H54 (cell line): ENCODE results near the gene PSME2.
A peak's percentile ranks its signal among the peaks of the same experiment; 100 is the strongest.

Experiments
- DNase-seq: peaks from one replicate; pipeline ENCODE4 v3.0.0; 2011; ENCODE audit warnings: low spot score, mixed read lengths; ENCODE audit not compliant: insufficient read length
- FAIRE-seq: peaks from 3 replicates; lab custom pipeline; 2011; peaks lifted over from hg19 to GRCh38; lab: Jason Lieb, UNC
- POLR2A ChIP-seq: IDR thresholded peaks from 2 replicates; pipeline ENCODE4 v1.6.1; 2011; ENCODE audit warnings: low read depth, mild to moderate bottlenecking, low read length

The PSME2 gene

DNA sequence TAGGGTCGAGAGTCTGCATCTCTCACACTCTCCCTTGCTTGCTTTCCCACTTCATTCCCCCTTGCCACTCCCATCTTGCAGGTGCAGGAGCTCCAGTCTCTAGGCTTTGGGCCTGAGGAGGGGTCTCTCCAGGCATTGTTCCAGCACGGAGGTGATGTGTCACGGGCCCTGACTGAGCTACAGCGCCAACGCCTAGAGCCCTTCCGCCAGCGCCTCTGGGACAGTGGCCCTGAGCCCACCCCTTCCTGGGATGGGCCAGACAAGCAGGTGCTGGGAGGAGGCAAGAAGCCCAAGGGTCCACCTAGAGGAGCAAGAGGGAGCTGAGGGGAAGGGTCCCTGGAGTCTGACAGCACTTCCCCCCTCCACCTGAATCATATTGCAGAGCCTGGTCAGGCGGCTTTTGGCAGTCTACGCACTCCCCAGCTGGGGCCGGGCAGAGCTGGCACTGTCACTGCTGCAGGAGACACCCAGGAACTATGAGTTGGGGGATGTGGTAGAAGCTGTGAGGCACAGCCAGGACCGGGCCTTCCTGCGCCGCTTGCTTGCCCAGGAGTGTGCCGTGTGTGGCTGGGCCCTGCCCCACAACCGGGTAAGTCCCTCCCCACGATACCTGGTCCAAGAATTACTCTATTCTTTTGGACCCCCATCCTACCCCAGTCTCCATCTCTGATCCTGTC, 5.1 kb upstream of the PSME2 start:
- no peak for TF ChIP-seq POLR2A
- FAIRE-seq, result no peak

DNA sequence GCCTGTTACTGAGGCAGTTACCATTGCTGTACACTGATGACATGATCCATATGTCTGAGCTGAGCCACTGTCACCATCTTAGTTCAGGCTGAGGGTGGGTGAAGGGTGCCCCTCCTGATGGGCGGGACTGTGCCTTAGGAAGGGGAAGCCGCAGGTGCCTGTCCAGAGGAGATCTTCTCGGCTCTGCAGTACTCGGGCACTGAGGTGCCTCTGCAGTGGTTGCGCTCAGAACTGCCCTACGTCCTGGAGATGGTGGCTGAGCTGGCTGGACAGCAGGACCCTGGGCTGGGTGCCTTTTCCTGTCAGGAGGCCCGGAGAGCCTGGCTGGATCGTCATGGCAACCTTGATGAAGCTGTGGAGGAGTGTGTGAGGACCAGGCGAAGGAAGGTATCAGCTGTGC, 4.6 kb upstream of the PSME2 start:
- FAIRE-seq, result no peak
- TF ChIP-seq POLR2A, result no peak

More for the DNA sequence above, 5.1 kb upstream of the PSME2 start:
- no peak for DNase-seq

DNA sequence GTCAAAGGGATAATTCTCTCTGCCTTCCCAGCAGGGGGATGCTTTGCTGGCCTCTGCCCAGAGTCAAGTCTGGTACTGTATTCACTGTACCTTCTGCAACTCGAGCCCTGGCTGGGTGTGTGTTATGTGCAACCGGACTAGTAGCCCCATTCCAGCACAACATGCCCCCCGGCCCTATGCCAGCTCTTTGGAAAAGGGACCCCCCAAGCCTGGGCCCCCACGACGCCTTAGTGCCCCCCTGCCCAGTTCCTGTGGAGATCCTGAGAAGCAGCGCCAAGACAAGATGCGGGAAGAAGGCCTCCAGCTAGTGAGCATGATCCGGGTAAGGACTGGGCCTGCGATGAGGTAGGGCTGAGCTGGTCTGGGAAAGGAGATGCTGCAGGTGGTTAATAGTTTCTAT, 4.2 kb upstream of the PSME2 start:
- FAIRE-seq (no peak), DNase-seq (no peak)
- TF ChIP-seq POLR2A, result no peak

More for the DNA sequence above, 4.6 kb upstream of the PSME2 start:
- no peak for DNase-seq

DNA sequence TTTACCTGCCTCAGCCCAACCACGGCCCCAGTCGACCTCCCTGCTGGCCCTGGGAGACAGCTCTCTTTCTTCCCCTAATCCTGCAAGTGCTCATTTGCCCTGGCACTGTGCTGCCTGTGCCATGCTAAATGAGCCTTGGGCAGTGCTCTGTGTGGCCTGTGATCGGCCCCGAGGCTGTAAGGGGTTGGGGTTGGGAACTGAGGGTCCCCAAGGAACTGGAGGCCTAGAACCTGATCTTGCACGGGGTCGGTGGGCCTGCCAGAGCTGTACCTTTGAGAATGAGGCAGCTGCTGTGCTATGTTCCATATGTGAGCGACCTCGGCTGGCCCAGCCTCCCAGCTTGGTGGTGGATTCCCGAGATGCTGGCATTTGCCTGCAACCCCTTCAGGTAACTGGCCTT, 3.7 kb upstream of the PSME2 start:
- no peak for FAIRE-seq
- no peak for TF ChIP-seq POLR2A
- DNase-seq, result no peak

DNA sequence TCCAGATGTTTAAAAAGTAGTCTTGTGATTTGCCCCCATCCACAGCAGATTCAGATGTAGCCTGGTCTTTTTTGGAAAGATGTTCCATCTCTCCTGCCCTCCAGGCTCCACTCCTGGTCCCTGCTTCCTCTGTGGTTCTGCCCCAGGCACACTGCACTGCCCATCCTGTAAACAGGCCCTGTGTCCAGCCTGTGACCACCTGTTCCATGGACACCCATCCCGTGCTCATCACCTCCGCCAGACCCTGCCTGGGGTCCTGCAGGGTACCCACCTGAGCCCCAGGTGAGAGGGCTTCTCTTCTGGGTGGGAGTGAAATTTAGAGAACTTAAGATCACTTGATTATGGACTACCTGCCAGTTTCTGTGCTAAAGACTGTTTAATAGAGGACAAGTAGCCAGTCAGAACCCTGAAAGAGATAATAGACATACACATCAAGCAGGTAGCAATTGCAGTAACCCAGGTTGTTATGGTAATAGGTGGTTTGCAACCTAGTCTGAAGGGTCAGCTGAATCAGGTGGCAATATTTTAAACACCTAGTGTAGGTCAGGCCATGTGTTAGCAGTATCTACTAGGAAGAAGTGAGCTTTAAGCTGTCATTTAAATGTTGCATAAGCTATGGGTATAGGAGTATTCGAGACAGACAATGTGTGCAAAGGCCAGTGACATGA, 3.0 kb upstream of the PSME2 start:
- FAIRE-seq, result no peak
- DNase-seq, result no peak
- no peak for TF ChIP-seq POLR2A

DNA sequence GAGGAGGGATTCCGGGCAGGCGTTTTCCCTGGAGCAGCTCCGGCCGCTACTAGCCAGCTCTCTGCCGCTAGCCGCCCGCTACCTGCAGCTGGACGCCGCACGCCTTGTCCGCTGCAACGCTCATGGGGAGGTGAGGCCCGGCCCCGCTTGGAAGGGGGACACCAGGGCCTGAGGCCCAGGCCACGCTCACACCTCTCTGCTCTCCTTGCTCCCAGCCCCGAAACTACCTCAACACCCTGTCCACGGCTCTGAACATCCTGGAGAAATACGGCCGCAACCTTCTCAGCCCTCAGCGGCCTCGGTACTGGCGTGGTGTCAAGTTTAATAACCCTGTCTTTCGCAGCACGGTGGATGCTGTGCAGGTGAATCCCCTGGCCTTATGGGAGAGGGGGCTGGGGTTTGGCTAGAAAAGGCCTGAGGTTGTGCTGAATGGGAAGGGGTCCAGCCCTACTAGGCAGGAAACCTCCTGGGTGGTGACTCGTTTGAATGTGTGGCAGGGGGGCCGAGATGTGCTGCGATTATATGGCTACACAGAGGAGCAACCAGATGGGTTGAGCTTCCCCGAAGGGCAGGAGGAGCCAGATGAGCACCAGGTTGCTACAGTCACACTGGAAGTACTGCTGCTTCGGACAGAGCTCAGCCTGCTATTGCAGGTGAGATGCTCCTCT, 1.5 kb upstream of the PSME2 start:
- no peak for TF ChIP-seq POLR2A
- FAIRE-seq (no peak), DNase-seq (no peak)

DNA sequence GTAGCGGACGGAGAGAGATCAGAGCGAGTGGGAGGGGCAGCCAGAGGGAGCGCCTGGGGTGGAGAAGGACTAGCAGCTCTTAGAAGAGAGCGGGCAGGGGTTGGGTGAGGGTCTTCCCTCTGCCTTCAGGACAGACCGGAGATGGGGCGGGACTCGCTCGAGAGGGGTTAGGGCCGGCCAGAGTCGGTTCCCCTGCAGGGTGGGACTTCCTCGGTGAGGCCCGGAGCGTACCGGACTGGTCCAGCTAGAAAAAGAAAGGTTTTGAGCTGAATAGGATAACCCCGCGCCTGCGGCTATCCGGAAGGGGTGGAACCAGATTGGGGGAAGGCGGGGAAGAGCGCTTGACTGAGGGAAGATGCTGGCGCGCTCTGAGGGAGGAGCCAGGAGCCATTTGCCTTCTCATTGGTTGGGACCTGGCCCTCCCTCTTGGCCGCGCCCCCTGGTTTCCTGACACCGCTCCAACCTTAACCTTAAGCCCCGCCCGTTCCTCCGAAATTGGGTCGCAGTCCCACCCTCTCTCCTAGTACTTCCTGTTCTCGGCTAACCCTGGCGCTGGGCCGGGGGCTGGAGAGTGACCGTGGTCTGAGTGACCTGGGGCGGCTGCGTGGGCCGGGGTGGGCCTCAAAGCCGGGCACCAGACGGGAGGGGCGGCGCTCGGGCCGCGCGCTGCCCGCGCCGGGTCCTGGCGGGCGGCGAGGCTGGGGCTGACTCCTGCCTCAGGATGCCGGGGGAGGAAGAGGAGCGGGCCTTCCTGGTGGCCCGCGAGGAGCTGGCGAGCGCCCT, 759 bp upstream of the PSME2 start, which contains the start of gene RNF31:
RNF31 (plus strand) TSS at position 521 of the 783 bp plus-strand sequence; CDS start at position 722, 201 bp downstream.
- peak; percentile 75 for DNase-seq
- FAIRE-seq, result peak; percentile 61
- peak; percentile 50; the same call in 1 of the 2 replicates for TF ChIP-seq POLR2A

DNA sequence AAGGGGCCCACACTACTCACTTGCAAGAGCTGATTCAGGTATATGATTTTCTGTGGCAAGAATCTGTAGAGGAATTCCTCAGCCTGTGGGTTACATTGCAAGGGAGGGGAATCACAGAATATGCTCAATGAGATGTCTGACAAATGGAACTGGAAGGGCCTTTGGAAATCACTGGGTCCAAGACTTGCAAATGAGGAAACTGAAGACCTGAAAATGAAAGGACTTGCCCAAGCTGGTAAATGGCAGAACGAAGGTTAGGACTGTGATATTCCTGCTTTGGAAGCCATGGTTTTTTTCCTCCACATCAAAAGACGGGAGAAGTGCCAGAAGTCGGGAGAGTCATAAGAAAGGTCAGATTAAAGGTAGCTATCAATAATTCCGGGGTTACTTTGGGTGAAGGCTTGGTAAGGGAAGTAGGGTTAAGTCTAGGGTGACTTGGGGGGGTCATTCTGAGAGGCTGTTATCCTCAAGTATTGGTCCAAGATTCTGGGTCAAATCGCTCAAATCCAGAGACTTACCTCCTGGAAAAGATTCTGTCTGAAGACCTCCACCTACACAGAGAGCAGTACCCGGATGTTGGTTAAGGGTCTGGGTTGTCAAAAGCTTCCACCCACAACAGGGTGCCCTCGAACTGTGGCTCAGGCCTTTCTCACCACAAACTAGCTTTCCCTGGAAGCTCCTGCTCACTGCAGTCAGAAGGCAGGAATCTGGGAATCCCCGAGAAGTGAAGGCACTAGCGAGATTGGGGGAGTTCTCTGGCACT, 539 bp downstream of the PSME2 start:
- no peak for FAIRE-seq
- TF ChIP-seq POLR2A, result no peak
- no peak for DNase-seq

DNA sequence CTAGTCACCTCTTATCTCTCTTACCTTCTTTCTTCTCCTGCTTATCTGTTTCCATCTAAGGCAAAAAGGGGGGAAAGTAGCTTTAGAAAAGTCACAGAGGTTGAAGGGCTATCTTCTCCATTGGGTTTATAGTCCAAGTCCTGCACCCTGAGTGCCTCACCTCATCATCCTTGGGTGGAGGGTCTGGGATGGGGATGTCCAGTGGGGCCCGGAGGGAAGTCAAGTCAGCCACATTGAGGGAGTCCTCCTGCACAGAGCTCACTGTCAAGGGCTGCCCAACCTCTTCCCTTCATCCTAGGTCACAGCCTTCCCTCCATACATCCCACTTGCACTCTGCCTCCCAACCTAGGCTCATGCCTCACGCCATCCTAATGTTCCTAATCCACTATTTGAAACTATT, 1.2 kb downstream of the PSME2 start:
- no peak for FAIRE-seq
- TF ChIP-seq POLR2A, result no peak
- DNase-seq, result no peak

DNA sequence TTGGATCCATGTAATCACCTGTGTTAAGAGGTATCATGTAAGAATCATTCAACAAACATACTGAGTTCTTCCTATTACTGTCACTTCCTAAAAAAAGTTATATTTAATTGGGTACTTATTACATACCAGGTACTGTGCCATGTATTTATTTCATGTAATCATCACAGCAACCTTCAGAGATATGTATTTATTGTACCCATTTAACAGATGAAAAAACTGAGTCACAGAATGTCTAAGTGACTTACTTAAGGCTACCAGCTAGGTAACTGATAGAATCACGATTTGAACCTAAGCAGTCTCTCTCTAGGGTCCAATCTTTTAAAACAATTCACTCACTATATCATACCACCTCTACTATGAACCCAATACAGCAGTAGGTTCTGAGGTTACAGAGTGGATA, 2.0 kb downstream of the PSME2 start:
- DNase-seq (no peak), FAIRE-seq (no peak)
- TF ChIP-seq POLR2A, result no peak

DNA sequence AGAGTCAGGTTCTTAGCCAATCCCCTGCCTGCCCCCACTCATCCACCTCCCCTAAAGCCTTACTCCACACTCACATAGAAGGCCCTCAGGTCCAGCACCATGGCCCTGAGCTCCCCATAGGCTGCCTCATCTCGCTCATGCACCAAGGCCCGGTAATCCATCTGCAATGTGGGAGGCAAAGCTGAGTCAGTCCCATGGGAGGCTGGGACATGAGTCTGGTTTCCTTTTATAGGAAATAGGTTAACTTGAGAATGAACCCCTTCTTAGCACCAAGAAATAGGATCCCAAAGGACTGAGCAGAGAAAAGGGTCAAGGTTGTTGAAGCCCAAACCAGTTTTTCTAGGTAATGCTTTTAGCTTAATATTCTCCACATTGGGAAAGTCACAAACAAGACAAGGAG, 2.9 kb downstream of the PSME2 start:
- no peak for FAIRE-seq

DNA sequence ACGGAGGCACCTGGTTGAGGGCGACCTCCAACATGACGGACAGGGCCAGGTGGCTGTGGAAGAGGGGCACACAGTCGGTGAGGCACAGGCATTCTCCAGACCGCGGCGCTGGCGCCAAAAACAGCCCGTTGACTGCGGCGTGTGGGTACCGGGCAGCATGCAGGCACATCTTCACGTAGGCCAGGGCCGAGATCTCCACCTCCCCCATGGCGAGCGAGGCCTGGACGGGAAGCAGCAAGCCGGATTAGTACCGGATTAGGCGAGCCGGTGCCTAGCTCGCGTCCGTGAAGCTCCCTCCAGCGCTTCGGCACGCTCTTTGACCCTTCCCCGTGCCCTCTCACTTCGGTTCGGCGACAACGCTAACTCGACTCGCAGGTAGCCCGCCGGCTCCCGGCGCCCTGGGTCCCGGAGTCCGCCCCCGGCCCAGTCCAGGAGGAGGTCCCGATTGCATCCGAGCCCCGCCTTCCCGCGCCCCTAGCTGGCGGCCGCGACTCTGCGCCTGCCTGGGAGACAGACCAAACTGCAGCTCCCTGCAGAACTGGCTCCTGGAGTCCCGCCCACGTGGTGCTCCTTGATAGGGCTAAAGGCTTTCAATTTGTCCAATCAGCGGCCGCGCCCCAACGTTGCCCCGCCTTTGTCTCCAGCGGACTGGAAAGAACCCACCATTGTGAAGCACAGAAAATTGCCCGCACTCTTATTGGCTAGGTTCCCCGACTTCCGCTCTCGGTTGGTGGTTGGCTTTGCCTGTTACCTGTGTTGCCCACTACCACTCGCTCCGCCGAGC, 5.1 kb downstream of the PSME2 start, which contains the start of gene EMC9:
EMC9 (minus strand) TSS at position 495 of the 784 bp plus-strand sequence; CDS start at position 208, 287 bp downstream.
- FAIRE-seq (peak; percentile 81), DNase-seq (peak; percentile 88)
- peak; percentile 69 for TF ChIP-seq POLR2A

More for the DNA sequence above, 2.9 kb downstream of the PSME2 start:
- no peak for TF ChIP-seq POLR2A
- DNase-seq, result no peak
